Measurements from ENCODE around the gene SPACA6.

GRCh38 chr19:51722492-51722891 lies 29.4 kb downstream of the SPACA6 start:
- no peak for TF ChIP-seq NR2C2 (CRISPR knock-in tag; IDR thresholded peaks at IDR 0.05)
- no peak for TF ChIP-seq PRDM15 (CRISPR knock-in tag; IDR thresholded peaks at IDR 0.05)
- no peak for TF ChIP-seq USF2 (CRISPR knock-in tag; IDR thresholded peaks at IDR 0.05)
- TF ChIP-seq CTCF (IDR thresholded peaks at IDR 0.05), result no peak
- TF ChIP-seq TEAD1 (CRISPR knock-in tag; IDR thresholded peaks at IDR 0.05), result no peak
- TF ChIP-seq JUN (CRISPR knock-in tag; IDR thresholded peaks at IDR 0.05), result no peak
- no peak for TF ChIP-seq MAX (CRISPR knock-in tag; IDR thresholded peaks at IDR 0.05)
- no peak for TF ChIP-seq FOXP1 (CRISPR knock-in tag; IDR thresholded peaks at IDR 0.05; ENCODE audit: borderline replicate concordance)
- no peak for TF ChIP-seq SP1 (CRISPR knock-in tag; conservative IDR thresholded peaks at IDR 0.05)
- no peak for TF ChIP-seq NFYB (CRISPR knock-in tag; conservative IDR thresholded peaks at IDR 0.05; ENCODE audit: low read depth)
- TF ChIP-seq ESRRA (CRISPR knock-in tag; IDR thresholded peaks at IDR 0.05; ENCODE audit: borderline replicate concordance), result no peak
- no peak for TF ChIP-seq ZNF512 (CRISPR knock-in tag; IDR thresholded peaks at IDR 0.05; ENCODE audit: borderline replicate concordance)
- TF ChIP-seq TCF7 (CRISPR knock-in tag; IDR thresholded peaks at IDR 0.05; ENCODE audit: low read depth), result no peak
- TF ChIP-seq GTF2I (CRISPR knock-in tag; conservative IDR thresholded peaks at IDR 0.05), result no peak

Data from WTC11 (cell line).